Measurements from ENCODE around the gene SIMC1. TPM values are rescaled to one million over a fixed set of nuclear protein-coding genes. Genes with fewer than 3 reads are reported as not detected.

Gene SIMC1
- total RNA-seq, 2 experiments from 2014 or later, result 31.6 to 33.2 TPM

GRCh38 chr5:176386491-176386890 is 148.3 kb downstream of the SIMC1 start:
- H3K27me3 Mint-ChIP-seq, result no peaks in the 10 kb centered on the region
- peak overlapping the region; percentile 100 for H3K4me3 Mint-ChIP-seq
- H3K36me3 Mint-ChIP-seq, result peaks cover 28% of the 10 kb centered on the region
- H3K9me3 Mint-ChIP-seq, result no peaks in the 10 kb centered on the region
- H3K27ac Mint-ChIP-seq, result no peak overlapping the region
- DNase-seq, result no peak
- POLR2A ChIA-PET, result interaction anchor here (0.7 to 1.4 kb wide), 2 partner anchors 25 to 260 kb away, joined by 3 to 5 read pairs; partner anchors contain the start of gene KIAA1191
- no peak for ATAC-seq (ENCODE audit: low read depth)
- H3K4me1 Mint-ChIP-seq, result peaks cover 27% of the 10 kb centered on the region

DNA sequence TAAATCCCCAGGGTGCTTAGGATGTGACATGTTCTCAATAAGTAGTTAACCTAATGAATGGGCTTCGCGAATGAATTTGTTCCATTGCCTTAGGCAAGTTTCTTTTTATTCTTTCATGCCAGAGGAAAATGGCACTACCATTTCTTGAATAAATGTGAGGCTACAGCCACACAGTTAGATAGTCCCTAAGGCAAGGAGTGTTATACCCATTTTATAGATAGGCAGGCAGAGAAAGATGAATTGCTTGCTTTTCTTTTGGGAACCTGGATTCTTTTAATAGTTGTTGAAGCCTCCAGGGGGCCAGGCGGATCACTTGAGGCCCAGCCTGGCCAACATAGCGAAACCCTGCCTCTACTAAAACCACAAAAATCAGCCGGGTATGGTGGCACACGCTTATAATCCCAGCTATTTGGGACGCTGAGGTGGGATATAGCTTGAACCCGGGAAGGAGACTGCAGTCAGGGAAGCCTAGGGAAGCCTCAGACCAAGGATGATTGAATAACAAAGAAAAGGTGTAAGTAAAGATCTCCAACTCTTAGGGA is 149.2 kb downstream of the SIMC1 start:
- ATAC-seq (ENCODE audit: low read depth) (no peak), DNase-seq (no peak)
- POLR2A ChIA-PET, result interaction anchor here (1.4 to 2.1 kb wide), 3 partner anchors 26 to 60 kb away, joined by 5 to 36 read pairs (median 7); partner anchors contain the start of genes FAF2 and KIAA1191
- no peaks in the 10 kb centered on the region for H3K9me3 Mint-ChIP-seq
- H3K27ac Mint-ChIP-seq, result peak overlapping the region; percentile 99
- H3K27me3 Mint-ChIP-seq, result no peaks in the 10 kb centered on the region
- peaks cover 27% of the 10 kb centered on the region for H3K4me1 Mint-ChIP-seq
- H3K36me3 Mint-ChIP-seq, result peaks cover 20% of the 10 kb centered on the region
- peak overlapping the region; percentile 100 for H3K4me3 Mint-ChIP-seq

DNA sequence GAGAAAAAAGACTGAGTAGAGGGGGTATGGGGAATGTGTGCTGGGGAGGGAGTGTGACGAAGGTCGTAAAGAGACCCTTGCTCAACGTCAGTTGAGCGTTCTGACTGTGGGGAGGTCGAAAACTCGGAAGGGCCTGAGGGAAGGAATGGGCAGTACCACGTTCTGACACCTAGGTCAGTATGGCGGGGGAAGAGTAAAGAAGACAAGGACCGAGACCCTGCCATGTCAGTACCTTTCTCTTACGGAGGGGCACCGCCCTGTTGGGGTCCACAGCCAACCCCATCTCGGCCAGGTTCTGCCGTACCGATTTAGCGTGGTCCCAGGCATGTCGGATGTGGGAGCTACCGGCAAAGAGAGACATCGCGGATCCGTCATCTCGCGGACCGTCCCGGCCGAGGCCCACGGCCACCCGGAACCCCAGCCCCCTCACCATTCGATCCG is 149.8 kb downstream of the SIMC1 start:
- POLR2A ChIA-PET, result interaction anchor here (0.7 to 2.1 kb wide), 6 partner anchors 27 to 259 kb away, joined by 3 to 36 read pairs (median 8); partner anchors contain the start of genes CLTB, FAF2, KIAA1191 and RNF44
- ATAC-seq (ENCODE audit: low read depth) (no peak), DNase-seq (no peak)
- Mint-ChIP-seq H3K9me3 (no peaks in the 10 kb centered on the region), H3K27me3 (no peaks in the 10 kb centered on the region), H3K36me3 (peaks cover 20% of the 10 kb centered on the region), H3K27ac (peak overlapping the region; percentile 99), H3K4me1 (peaks cover 27% of the 10 kb centered on the region), H3K4me3 (peak overlapping the region; percentile 100)

DNA sequence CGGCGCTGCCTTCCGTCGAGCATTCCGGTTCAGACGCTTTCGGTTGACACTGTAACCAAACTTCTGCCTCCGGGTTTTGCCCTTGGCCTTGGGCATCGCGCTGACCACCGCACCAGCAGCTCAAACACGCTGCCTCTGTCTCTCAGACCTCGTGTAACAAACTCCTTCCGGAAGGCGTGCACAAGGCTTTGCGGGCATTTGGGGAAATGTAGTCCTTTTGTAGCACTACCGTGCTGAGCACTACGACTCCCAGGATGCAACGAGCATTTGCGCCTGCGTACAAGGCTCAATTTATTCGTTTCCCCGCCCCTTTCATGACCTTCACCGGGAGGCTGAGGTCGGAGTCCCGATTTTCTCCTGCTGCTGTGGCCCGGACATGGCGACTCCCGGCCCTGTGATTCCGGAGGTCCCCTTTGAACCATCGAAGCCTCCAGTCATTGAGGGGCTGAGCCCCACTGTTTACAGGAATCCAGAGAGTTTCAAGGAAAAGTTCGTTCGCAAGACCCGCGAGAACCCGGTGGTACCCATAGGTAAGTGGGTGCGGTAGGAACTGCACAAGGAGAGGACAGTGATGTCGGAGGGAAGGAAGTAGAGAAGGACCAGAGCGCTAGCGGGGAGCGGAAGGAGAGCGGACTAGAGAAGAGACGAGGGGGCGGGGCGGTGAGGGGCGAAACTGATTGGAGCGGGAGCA is 150.4 kb downstream of the SIMC1 start, which contains the start of the genes HIGD2A and NOP16:
Gene HIGD2A (plus strand): TSS at position 308 of the 691 bp plus-strand sequence. CDS start 69 bp downstream, at position 377.
Gene NOP16 (minus strand): TSS at position 155 of the 691 bp plus-strand sequence. CDS start 59 bp downstream, at position 96.
- Mint-ChIP-seq H3K27ac (peak within 1 kb of the TSS; percentile 99), H3K27me3 (no peaks in the 10 kb centered on the region), H3K9me3 (no peaks in the 10 kb centered on the region), H3K36me3 (peaks cover 21% of the 10 kb centered on the region), H3K4me1 (peaks cover 27% of the 10 kb centered on the region), H3K4me3 (peak within 1 kb of the TSS; percentile 100)
- ATAC-seq (ENCODE audit: low read depth) (peak; percentile 91), DNase-seq (peak; percentile 94)
- POLR2A ChIA-PET, result interaction anchor here (0.7 to 2.1 kb wide), 7 partner anchors 27 to 258 kb away, joined by 3 to 36 read pairs (median 7); partner anchors contain the start of genes CLTB, FAF2, KIAA1191 and RNF44

DNA sequence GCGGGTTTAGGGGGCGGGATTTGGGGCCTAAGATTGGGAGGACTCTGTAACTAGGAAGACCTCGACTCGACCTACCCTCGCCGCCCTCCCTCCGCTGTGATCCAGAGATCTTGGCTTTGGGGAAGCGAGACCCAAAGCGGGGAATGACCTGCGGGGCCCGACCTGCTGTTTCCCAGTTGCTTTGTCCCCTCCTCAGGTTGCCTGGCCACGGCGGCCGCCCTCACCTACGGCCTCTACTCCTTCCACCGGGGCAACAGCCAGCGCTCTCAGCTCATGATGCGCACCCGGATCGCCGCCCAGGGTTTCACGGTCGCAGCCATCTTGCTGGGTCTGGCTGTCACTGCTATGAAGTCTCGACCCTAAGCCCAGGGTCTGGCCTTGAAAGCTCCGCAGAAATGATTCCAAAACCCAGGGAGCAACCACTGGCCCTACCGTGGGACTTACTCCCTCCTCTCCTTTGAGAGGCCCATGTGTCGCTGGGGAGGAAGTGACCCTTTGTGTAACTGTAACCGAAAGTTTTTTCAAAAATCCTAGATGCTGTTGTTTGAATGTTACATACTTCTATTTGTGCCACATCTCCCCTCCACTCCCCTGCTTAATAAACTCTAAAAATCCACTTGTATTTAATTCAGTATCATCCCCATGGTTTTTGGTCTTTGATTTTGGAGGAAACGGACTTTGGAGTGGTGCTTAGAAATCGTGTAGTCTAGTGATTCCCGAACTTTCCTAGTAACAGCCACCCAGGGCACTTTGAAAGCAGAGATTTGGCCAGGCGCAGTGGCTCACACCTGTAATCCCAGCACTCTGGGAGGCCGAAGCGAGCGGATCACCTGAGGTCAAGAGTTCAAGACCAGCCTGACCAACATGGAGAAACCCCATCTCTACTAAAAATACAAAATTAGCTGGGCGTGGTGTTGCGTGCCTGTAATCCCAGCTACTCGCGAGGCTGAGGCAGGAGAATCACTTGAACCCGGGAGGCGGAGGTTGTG is 151.2 kb downstream of the SIMC1 start:
- DNase-seq (no peak), ATAC-seq (ENCODE audit: low read depth) (peak; percentile 54)
- H3K27ac Mint-ChIP-seq, result peak overlapping the region; percentile 99
- no peaks in the 10 kb centered on the region for H3K9me3 Mint-ChIP-seq
- peaks cover 27% of the 10 kb centered on the region for H3K4me1 Mint-ChIP-seq
- H3K27me3 Mint-ChIP-seq, result no peaks in the 10 kb centered on the region
- peaks cover 17% of the 10 kb centered on the region for H3K36me3 Mint-ChIP-seq
- peak overlapping the region; percentile 100 for H3K4me3 Mint-ChIP-seq
- POLR2A ChIA-PET, result interaction anchor here (0.6 to 2.1 kb wide), 9 partner anchors 20 to 168 kb away, joined by 3 to 36 read pairs (median 6); partner anchors contain the start of genes CLTB, FAF2, KIAA1191 and RNF44

- DNase-seq, result no peak
These were observed 153.3 kb downstream of the SIMC1 start for GRCh38 chr5:176391479-176391878.

GRCh38 chr5:176391999-176392398 is 153.8 kb downstream of the SIMC1 start:
- POLR2A ChIA-PET, result interaction anchor here (1.4 kb wide), 1 partner anchor 8 kb away, joined by 3 read pairs; no protein-coding TSS in a partner anchor
- H3K27ac Mint-ChIP-seq, result no peak overlapping the region
- H3K36me3 Mint-ChIP-seq, result peaks cover 11% of the 10 kb centered on the region
- peaks cover 15% of the 10 kb centered on the region for H3K4me1 Mint-ChIP-seq
- no peak for ATAC-seq (ENCODE audit: low read depth)
- no peak overlapping the region for H3K4me3 Mint-ChIP-seq
- no peaks in the 10 kb centered on the region for H3K27me3 Mint-ChIP-seq
- no peaks in the 10 kb centered on the region for H3K9me3 Mint-ChIP-seq
- no peak for DNase-seq

More at GRCh38 chr5:176391479-176391878, 153.3 kb downstream of the SIMC1 start:
- no peak overlapping the region for H3K4me3 Mint-ChIP-seq
- H3K9me3 Mint-ChIP-seq, result no peaks in the 10 kb centered on the region
- ATAC-seq (ENCODE audit: low read depth), result no peak
- peaks cover 20% of the 10 kb centered on the region for H3K4me1 Mint-ChIP-seq
- POLR2A ChIA-PET, result interaction anchor here (1.4 kb wide), 1 partner anchor 9 kb away, joined by 3 read pairs; no protein-coding TSS in a partner anchor
- no peak overlapping the region for H3K27ac Mint-ChIP-seq
- H3K27me3 Mint-ChIP-seq, result no peaks in the 10 kb centered on the region
- H3K36me3 Mint-ChIP-seq, result peaks cover 11% of the 10 kb centered on the region

DNA sequence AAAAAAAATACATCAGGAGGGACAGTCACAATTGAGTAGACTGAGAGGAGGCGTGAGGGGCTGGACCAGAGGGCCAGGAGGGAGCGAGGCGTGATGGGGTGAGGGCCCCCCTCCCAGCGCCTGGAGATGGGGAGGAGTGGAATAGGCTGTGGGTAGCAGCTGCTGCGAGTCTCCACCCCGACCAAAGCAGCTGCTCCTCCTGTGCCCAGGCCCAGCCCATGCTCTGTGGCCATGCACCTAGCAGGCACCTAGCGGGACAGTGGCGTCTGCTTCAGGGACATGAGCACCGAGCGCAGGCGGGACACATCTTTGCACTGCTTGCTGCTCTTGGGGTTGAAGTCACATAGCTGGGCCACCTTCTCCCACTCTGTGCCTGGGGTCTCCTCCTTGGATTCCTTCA is 154.3 kb downstream of the SIMC1 start:
- H3K9me3 Mint-ChIP-seq, result no peaks in the 10 kb centered on the region
- no peak overlapping the region for H3K4me3 Mint-ChIP-seq
- no peak for ATAC-seq (ENCODE audit: low read depth)
- H3K36me3 Mint-ChIP-seq, result peaks cover 11% of the 10 kb centered on the region
- no peak for DNase-seq
- H3K4me1 Mint-ChIP-seq, result peaks cover 10% of the 10 kb centered on the region
- no peaks in the 10 kb centered on the region for H3K27me3 Mint-ChIP-seq
- POLR2A ChIA-PET, result interaction anchor here (1.4 kb wide), 1 partner anchor 8 kb away, joined by 3 read pairs; no protein-coding TSS in a partner anchor
- no peak overlapping the region for H3K27ac Mint-ChIP-seq

- no peak for ATAC-seq (ENCODE audit: low read depth)
- H3K27me3 Mint-ChIP-seq, result no peaks in the 10 kb centered on the region
- H3K9me3 Mint-ChIP-seq, result no peaks in the 10 kb centered on the region
- H3K36me3 Mint-ChIP-seq, result peaks cover 12% of the 10 kb centered on the region
- no peak overlapping the region for H3K27ac Mint-ChIP-seq
- DNase-seq, result no peak
- no peak overlapping the region for H3K4me3 Mint-ChIP-seq
- H3K4me1 Mint-ChIP-seq, result peaks cover 5% of the 10 kb centered on the region
- POLR2A ChIA-PET, result no interaction called here
These were observed 155.9 kb downstream of the SIMC1 start for GRCh38 chr5:176394096-176394495.

DNA sequence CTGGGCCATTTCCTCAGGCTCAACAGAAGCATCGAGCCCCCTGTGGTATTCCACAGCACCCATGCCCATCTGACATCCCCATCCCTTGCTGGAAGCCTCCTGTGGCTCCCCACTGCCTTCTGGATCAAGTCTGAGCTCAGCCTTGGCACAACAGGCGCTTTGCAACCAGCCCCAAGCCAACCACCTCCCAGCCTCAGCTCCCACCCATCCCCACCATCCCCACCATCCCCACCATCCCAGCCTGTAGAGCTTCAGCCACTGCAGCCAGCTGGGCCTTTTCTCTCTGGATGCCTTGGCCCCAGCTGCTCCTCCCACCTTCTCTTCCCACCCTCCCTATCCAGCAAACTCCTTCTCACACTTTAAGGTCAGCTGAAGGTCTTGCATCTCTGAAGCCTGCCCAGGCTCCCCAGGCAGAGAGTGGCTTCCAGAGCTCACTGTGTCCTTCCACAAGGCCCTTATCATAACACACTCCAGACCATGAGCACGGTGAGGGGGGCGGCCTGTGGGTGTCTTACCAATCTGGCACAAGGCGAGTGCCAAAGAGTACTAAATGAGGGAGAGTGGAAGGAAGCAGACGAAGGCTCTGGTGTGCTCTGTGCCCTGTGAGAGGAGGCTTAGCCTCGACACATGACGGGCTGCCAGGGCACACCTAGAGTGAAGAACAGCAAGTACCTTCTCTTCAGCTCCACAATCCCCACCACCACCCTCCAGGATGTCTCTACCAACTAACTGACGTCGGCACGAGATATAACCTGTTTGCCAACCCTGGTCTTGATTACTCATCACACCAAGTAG is 156.9 kb downstream of the SIMC1 start:
- H3K9me3 Mint-ChIP-seq, result no peaks in the 10 kb centered on the region
- H3K36me3 Mint-ChIP-seq, result peaks cover 12% of the 10 kb centered on the region
- H3K27me3 Mint-ChIP-seq, result no peaks in the 10 kb centered on the region
- no peak for ATAC-seq (ENCODE audit: low read depth)
- H3K27ac Mint-ChIP-seq, result no peak overlapping the region
- peaks cover 3% of the 10 kb centered on the region for H3K4me1 Mint-ChIP-seq
- DNase-seq, result no peak
- POLR2A ChIA-PET, result no interaction called here
- H3K4me3 Mint-ChIP-seq, result no peak overlapping the region

Data from activated naive CD8-positive, alpha-beta T cell treated with anti-CD3 and anti-CD28 coated beads, Interleukin-2, amount 10 ng/mL, durations not matched to agents 7 days and 5 days (primary cell).